Suprapubic skin (tissue), 4 donors: Measurements from ENCODE around the gene FHOD3. TPM values are rescaled to one million over a fixed set of nuclear protein-coding genes. Genes with fewer than 3 reads are reported as not detected.

Experiments
- DNase-seq, 2 donors: peaks; one replicate each; pipeline ENCODE4 v3.0.0-alpha.2; 2019; ENCODE audit warnings: low spot score in 2 of 2
- H3K27ac ChIP-seq: fragments of 200-600 bp; sonication (generic); one replicate; pipeline ENCODE4 v1.5.1; 2019
- H3K27me3 ChIP-seq: fragments of 200-600 bp; sonication (generic); one replicate; pipeline ENCODE4 v1.5.1; 2019
- H3K36me3 ChIP-seq: fragments of 200-600 bp; sonication (generic); one replicate; pipeline ENCODE4 v1.5.1; 2019
- H3K4me1 ChIP-seq: fragments of 200-600 bp; sonication (generic); one replicate; pipeline ENCODE4 v1.5.1; 2019
- H3K4me3 ChIP-seq: fragments of 200-600 bp; sonication (generic); one replicate; pipeline ENCODE4 v1.5.1; 2019; ENCODE audit warnings: mild to moderate bottlenecking
- H3K9me3 ChIP-seq: fragments of 200-600 bp; sonication (generic); one replicate; pipeline ENCODE4 v1.5.1; 2019
- EP300 ChIP-seq: sonication (generic); formaldehyde crosslinking; IDR thresholded peaks from one replicate; pipeline ENCODE4 v1.6.1; 2017; ENCODE audit warnings: antibody characterized with exemption
- POLR2A ChIP-seq, 2 donors: fragments of 450-650 bp; IDR thresholded peaks; one replicate each; pipeline ENCODE4 v1.6.1; 2017; ENCODE audit warnings: antibody characterized with exemption in 2 of 2, mild to moderate bottlenecking in 2 of 2, moderate library complexity in 2 of 2
- POLR2AphosphoS5 ChIP-seq, 3 donors: sonication (generic); formaldehyde crosslinking; IDR thresholded peaks; one replicate each; pipeline ENCODE4 v1.6.1; 2017; ENCODE audit warnings: antibody characterized with exemption in 3 of 3
- WGBS: methylation state at CpG from one replicate; pipeline ENCODE4 v1.1.5; 2018; 5-methylcytosine and 5-hydroxymethylcytosine counted together
- total RNA-seq, 4 donors: library from RNA; depleted of rRNA; stranded (reverse); fragments of >200 nt; gene quantifications; one replicate each; pipeline ENCODE4 v1.1.0, GENCODE V29; 2016
- TF ChIP-seq, protein P1 (sequence below), 2 donors: fragments of 200-600 bp in 1 of 2; fragments of 450-650 bp in 1 of 2; sonication (generic) in 1 of 2; IDR thresholded peaks; one replicate each; pipeline ENCODE4 v1.5.1; 2016 to 2019; ENCODE audit warnings: antibody characterized with exemption in 2 of 2, mild to moderate bottlenecking in 1 of 2, moderate library complexity in 1 of 2

Gene FHOD3
- total RNA-seq, 4 donors from 2014 or later = 5.8 to 18.7 (median 15.5) TPM

DNA sequence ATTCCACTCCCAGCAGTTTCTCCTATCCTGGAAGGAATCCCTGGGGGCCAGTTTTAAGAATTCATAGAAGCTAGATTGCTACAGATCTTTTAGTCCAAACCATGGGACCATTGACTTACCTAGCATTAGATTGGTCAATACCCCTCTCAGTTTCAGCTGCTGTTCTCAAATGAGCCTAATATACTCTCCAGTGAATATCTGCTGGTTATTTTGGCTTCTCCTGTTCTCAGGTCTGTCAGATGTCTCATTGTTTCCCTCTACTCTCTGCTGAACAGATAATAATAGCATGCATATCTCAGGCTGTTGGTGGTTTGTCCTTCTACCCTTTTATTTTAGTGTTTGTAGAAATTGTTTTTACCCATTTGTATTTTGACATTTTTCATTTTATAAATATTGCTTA is 99.5 kb downstream of the FHOD3 start:
- no peaks in the 10 kb centered on the region for H3K36me3 ChIP-seq
- H3K9me3 ChIP-seq = peaks cover 8% of the 10 kb centered on the region
- TF ChIP-seq EP300 (no peak), POLR2A (IDR thresholded peaks at IDR 0.05) (no peak), POLR2AphosphoS5 (IDR thresholded peaks at IDR 0.05) (no peak)
- TF ChIP-seq, protein P1, sequence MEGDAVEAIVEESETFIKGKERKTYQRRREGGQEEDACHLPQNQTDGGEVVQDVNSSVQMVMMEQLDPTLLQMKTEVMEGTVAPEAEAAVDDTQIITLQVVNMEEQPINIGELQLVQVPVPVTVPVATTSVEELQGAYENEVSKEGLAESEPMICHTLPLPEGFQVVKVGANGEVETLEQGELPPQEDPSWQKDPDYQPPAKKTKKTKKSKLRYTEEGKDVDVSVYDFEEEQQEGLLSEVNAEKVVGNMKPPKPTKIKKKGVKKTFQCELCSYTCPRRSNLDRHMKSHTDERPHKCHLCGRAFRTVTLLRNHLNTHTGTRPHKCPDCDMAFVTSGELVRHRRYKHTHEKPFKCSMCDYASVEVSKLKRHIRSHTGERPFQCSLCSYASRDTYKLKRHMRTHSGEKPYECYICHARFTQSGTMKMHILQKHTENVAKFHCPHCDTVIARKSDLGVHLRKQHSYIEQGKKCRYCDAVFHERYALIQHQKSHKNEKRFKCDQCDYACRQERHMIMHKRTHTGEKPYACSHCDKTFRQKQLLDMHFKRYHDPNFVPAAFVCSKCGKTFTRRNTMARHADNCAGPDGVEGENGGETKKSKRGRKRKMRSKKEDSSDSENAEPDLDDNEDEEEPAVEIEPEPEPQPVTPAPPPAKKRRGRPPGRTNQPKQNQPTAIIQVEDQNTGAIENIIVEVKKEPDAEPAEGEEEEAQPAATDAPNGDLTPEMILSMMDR (IDR thresholded peaks at IDR 0.05) = no peak
- H3K27me3 ChIP-seq = no peaks in the 10 kb centered on the region
- no peaks in the 10 kb centered on the region for H3K4me1 ChIP-seq
- DNase-seq = no peak
- no peak overlapping the region for H3K27ac ChIP-seq
- H3K4me3 ChIP-seq = no peak overlapping the region

DNA sequence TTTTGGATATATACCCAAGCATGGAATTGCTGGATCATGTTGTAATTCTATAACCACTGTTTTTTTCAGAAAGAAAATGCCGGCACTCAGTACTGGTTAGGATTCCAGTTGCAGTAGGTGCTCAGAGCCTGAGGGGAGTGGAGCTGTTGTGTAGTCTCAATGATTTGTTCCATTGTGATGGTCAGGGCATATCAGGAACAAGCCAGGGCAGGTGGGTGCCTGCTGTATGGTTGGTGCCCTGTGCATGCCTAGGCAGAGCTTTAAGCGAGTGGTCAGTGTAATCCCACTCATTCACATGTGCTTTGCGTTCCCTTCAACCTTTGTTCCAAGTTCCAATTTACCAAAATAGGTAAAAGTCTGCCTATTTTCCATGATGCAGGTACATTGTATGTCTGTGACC is 100.9 kb downstream of the FHOD3 start:
- Histone ChIP-seq H3K36me3 (no peaks in the 10 kb centered on the region), H3K27ac (no peak overlapping the region), H3K4me1 (peaks cover 6% of the 10 kb centered on the region), H3K4me3 (no peak overlapping the region), H3K27me3 (no peaks in the 10 kb centered on the region), H3K9me3 (peaks cover 8% of the 10 kb centered on the region)
- WGBS = 72% methylated on average over 3 of the region's 3 CpGs
- TF ChIP-seq, protein P1 (IDR thresholded peaks at IDR 0.05) = no peak
- TF ChIP-seq EP300 = no peak
- no peak for TF ChIP-seq POLR2A (IDR thresholded peaks at IDR 0.05)
- no peak for TF ChIP-seq POLR2AphosphoS5 (IDR thresholded peaks at IDR 0.05)
- no peak for DNase-seq

DNA sequence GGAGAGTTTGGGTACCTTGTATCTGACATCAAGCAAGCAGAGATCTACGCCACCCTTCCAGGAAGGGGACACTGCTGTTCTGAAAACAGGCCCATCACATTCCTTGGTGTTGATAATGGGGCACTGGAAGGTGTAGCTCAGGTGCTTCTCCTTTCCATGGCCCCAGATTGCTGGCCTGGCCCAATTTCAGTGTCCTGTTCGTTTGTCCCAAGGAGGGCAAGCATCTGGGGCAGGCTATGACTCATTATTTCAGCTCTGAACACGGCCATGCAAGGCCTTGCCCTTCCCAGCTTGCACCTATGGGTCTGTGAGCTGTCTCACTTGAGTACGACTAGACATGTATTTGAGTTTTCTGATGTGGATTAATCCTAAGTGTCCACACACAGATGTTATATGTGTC is 101.5 kb downstream of the FHOD3 start:
- DNase-seq = no peak
- Histone ChIP-seq H3K4me1 (peaks cover 6% of the 10 kb centered on the region), H3K27ac (no peak overlapping the region), H3K36me3 (no peaks in the 10 kb centered on the region), H3K27me3 (no peaks in the 10 kb centered on the region), H3K9me3 (peaks cover 8% of the 10 kb centered on the region), H3K4me3 (no peak overlapping the region)
- no peak for TF ChIP-seq POLR2A (IDR thresholded peaks at IDR 0.05)
- TF ChIP-seq POLR2AphosphoS5 (IDR thresholded peaks at IDR 0.05) = no peak
- TF ChIP-seq EP300 = no peak
- TF ChIP-seq, protein P1 (IDR thresholded peaks at IDR 0.05) = no peak
- WGBS = 85% methylated on average over 4 of the region's 4 CpGs

DNA sequence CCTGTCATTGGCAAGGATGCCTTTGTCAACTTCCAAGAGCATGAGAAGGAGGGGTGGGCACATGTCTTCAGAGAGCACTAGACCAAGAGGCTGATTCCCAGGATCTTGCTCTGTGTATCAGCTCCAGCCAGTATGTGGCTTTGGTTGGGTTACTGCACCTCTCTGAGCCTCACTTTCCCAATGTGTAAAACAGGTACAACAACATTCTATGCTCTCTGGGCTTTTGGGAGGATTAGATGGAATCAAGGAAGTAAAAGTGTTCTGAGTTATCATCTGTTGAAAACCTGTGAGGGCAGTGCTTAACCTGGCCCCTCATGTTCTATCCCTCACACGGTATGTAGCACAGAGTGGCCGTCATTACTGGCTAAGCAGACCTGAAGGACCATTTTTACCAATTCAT is 103.9 kb downstream of the FHOD3 start:
- H3K4me1 ChIP-seq = peaks cover 6% of the 10 kb centered on the region
- TF ChIP-seq POLR2A (IDR thresholded peaks at IDR 0.05) (no peak), EP300 (no peak), POLR2AphosphoS5 (IDR thresholded peaks at IDR 0.05) (no peak)
- TF ChIP-seq, protein P1 (IDR thresholded peaks at IDR 0.05) = no peak
- no peak overlapping the region for H3K4me3 ChIP-seq
- H3K9me3 ChIP-seq = no peaks in the 10 kb centered on the region
- no peaks in the 10 kb centered on the region for H3K36me3 ChIP-seq
- DNase-seq = no peak
- no peak overlapping the region for H3K27ac ChIP-seq
- H3K27me3 ChIP-seq = no peaks in the 10 kb centered on the region
- 93% methylated on average over 2 of the region's 2 CpGs for WGBS

DNA sequence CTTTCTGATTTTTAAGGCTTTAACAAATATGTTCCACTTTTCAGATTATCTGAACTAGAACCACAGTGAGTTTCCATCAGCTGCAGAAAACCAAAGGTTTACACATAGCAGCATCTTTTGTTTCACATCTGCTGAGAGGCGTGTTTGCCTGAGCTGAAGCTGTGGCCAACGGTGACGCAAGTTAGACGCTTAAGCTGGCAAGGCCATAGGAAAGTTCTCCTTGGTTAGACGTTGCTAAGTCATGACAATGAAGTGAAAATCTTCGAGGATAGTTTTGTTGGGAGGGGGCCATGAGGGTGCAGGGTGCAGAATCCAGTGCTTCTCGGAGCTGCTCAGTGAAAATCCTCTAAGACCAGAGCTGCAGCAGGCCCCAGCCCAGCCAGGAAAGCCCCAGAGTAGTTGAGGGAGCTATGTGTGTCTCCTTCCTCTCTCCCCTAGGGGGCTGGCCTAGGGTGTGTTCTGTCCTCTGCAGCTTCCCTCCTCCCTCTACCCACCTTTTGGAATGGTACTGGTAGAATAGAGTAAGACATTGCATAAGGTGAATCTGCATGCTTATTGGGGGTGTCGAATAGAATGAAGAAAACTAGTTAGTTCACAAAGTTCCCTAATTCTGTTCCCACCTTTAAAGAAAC is 105.4 kb downstream of the FHOD3 start:
- no peaks in the 10 kb centered on the region for H3K36me3 ChIP-seq
- peak in 1 of 2 donors; percentile 78 for DNase-seq
- H3K27me3 ChIP-seq = no peaks in the 10 kb centered on the region
- H3K9me3 ChIP-seq = no peaks in the 10 kb centered on the region
- peaks cover 6% of the 10 kb centered on the region for H3K4me1 ChIP-seq
- WGBS = 28% methylated on average over 8 of the region's 8 CpGs
- no peak overlapping the region for H3K4me3 ChIP-seq
- no peak overlapping the region for H3K27ac ChIP-seq
- no peak for TF ChIP-seq EP300
